HG03571 (cell line): ENCODE data around the gene SLC1A2.

Experiments
- ATAC-seq: cut with Tn5 transposase; IDR thresholded peaks from one replicate; pipeline ENCODE4 v1.9.1; 2021; ENCODE audit not compliant: unreplicated experiment

The SLC1A2 gene

GRCh38 chr11:35247863-35248262 lies 171.5 kb downstream of the SLC1A2 start:
- ATAC-seq = no peak

- ATAC-seq = no peak
Measured at GRCh38 chr11:35247428-35247827, 171.9 kb downstream of the SLC1A2 start.

GRCh38 chr11:35246745-35247144 lies 172.6 kb downstream of the SLC1A2 start:
- ATAC-seq = no peak

- no peak for ATAC-seq
Measured at GRCh38 chr11:35245786-35246185, 173.6 kb downstream of the SLC1A2 start.

- no peak for ATAC-seq
Measured at GRCh38 chr11:35245056-35245455, 174.3 kb downstream of the SLC1A2 start.

- ATAC-seq = no peak
Measured at GRCh38 chr11:35243774-35244173, 175.6 kb downstream of the SLC1A2 start.

- no peak for ATAC-seq
Measured at GRCh38 chr11:35242412-35243242, 176.7 kb downstream of the SLC1A2 start.

- ATAC-seq = no peak
Measured at GRCh38 chr11:35241531-35241930, 177.8 kb downstream of the SLC1A2 start.

- no peak for ATAC-seq
Measured at GRCh38 chr11:35241083-35241482, 178.3 kb downstream of the SLC1A2 start.

- ATAC-seq = no peak
Measured at GRCh38 chr11:35239471-35240075, 179.8 kb downstream of the SLC1A2 start.

- no peak for ATAC-seq
Measured at GRCh38 chr11:35238882-35239281, 180.5 kb downstream of the SLC1A2 start.

GRCh38 chr11:35237860-35238715 lies 181.3 kb downstream of the SLC1A2 start:
- ATAC-seq = no peak

GRCh38 chr11:35237351-35237750 lies 182.0 kb downstream of the SLC1A2 start:
- ATAC-seq = no peak

GRCh38 chr11:35236667-35237003 lies 182.7 kb downstream of the SLC1A2 start:
- ATAC-seq = no peak

GRCh38 chr11:35235936-35236666 lies 183.3 kb downstream of the SLC1A2 start:
- ATAC-seq = no peak

- ATAC-seq = no peak
Measured at GRCh38 chr11:35235498-35235897, 183.9 kb downstream of the SLC1A2 start.

- ATAC-seq = no peak
Measured at GRCh38 chr11:35235157-35235468, 184.2 kb downstream of the SLC1A2 start.

- ATAC-seq = no peak
Measured at GRCh38 chr11:35234460-35235156, 184.8 kb downstream of the SLC1A2 start.

GRCh38 chr11:35233518-35233917 lies 185.8 kb downstream of the SLC1A2 start:
- no peak for ATAC-seq

GRCh38 chr11:35232891-35233330 lies 186.4 kb downstream of the SLC1A2 start:
- ATAC-seq = no peak
